H9 (cell line): ENCODE results near the gene ACP2. TPM values are rescaled to one million over a fixed set of nuclear protein-coding genes. Genes with fewer than 3 reads are reported as not detected.

ENCODE experiments used
- DNase-seq: peaks from one replicate; pipeline ENCODE4 v3.0.0-alpha.2; 2017
- H2AFZ ChIP-seq: one replicate; pipeline ENCODE4 v1.6.1; 2013; ENCODE audit warnings: mild to moderate bottlenecking, low read length, control low read depth, moderate library complexity
- H2AK5ac ChIP-seq: 2 replicates; pipeline ENCODE4 v1.6.1; 2013; ENCODE audit warnings: low read length, control low read depth, mixed read lengths; ENCODE audit not compliant: insufficient read length
- H2BK120ac ChIP-seq: one replicate; pipeline ENCODE4 v1.6.1; 2013; ENCODE audit warnings: low read depth, mild to moderate bottlenecking, low read length, control low read depth, inconsistent platforms; ENCODE audit not compliant: poor library complexity, severe bottlenecking
- H2BK12ac ChIP-seq: 2 replicates; pipeline ENCODE4 v1.6.1; 2013; ENCODE audit warnings: low read length, control low read depth, mixed read lengths, low read depth; ENCODE audit not compliant: insufficient read length
- H2BK15ac ChIP-seq: 2 replicates; pipeline ENCODE4 v1.6.1; 2013; ENCODE audit warnings: low read depth, low read length, control low read depth
- H2BK20ac ChIP-seq: one replicate; pipeline ENCODE4 v1.6.1; 2013; ENCODE audit warnings: low read depth, mild to moderate bottlenecking, low read length, control low read depth, inconsistent platforms; ENCODE audit not compliant: poor library complexity, severe bottlenecking
- H2BK5ac ChIP-seq: 2 replicates; pipeline ENCODE4 v1.6.1; 2013; ENCODE audit warnings: low read length, control low read depth, mixed read lengths; ENCODE audit not compliant: insufficient read length
- H3K14ac ChIP-seq: 2 replicates; pipeline ENCODE4 v1.6.1; 2013; ENCODE audit warnings: low read length, control low read depth; ENCODE audit not compliant: insufficient read depth
- H3K18ac ChIP-seq: 2 replicates; pipeline ENCODE4 v1.6.1; 2013; ENCODE audit warnings: low read depth, mild to moderate bottlenecking, mixed read lengths, low read length, control low read depth; ENCODE audit not compliant: insufficient read length
- H3K23ac ChIP-seq: 2 replicates; pipeline ENCODE4 v1.6.1; 2013; ENCODE audit warnings: low read length, control low read depth, mixed read lengths, low read depth; ENCODE audit not compliant: insufficient read length
- H3K23me2 ChIP-seq: 2 replicates; pipeline ENCODE4 v1.6.1; 2013; ENCODE audit warnings: low read depth, mild to moderate bottlenecking, mixed read lengths, low read length, control low read depth; ENCODE audit not compliant: insufficient read length, poor library complexity, severe bottlenecking
- H3K27ac ChIP-seq: 2 replicates; pipeline ENCODE4 v1.5.1; 2013; ENCODE audit warnings: low read length, control low read depth, mixed read lengths, low read depth; ENCODE audit not compliant: insufficient read length
- H3K27me3 ChIP-seq: 2 replicates; pipeline ENCODE4 v1.6.1; 2013; ENCODE audit warnings: low read length, control low read depth, inconsistent platforms; ENCODE audit not compliant: insufficient read depth
- H3K4ac ChIP-seq: 2 replicates; pipeline ENCODE4 v1.6.1; 2013; ENCODE audit warnings: low read depth, mild to moderate bottlenecking, control low read depth, inconsistent platforms, low read length, moderate library complexity
- H3K4me1 ChIP-seq: 2 replicates; pipeline ENCODE4 v1.6.1; 2013; ENCODE audit warnings: low read length, control low read depth, inconsistent platforms; ENCODE audit not compliant: insufficient read depth
- H3K4me2 ChIP-seq: 2 replicates; pipeline ENCODE4 v1.6.1; 2013; ENCODE audit warnings: low read length, control low read depth, mixed read lengths; ENCODE audit not compliant: insufficient read length, insufficient read depth
- H3K56ac ChIP-seq: 2 replicates; pipeline ENCODE4 v1.6.1; 2013; ENCODE audit warnings: low read depth, mild to moderate bottlenecking, mixed read lengths, low read length, control low read depth; ENCODE audit not compliant: insufficient read length
- H3K79me1 ChIP-seq: 2 replicates; pipeline ENCODE4 v1.6.1; 2013; ENCODE audit warnings: low read depth, mild to moderate bottlenecking, moderate library complexity, low read length, control low read depth, inconsistent platforms; ENCODE audit not compliant: insufficient read depth, poor library complexity, severe bottlenecking
- H3K79me2 ChIP-seq: 2 replicates; pipeline ENCODE4 v1.6.1; 2013; ENCODE audit warnings: low read length, control low read depth, inconsistent platforms; ENCODE audit not compliant: insufficient read depth
- H3K9ac ChIP-seq: 2 replicates; pipeline ENCODE4 v1.6.1; 2013; ENCODE audit warnings: low read length, control low read depth, mixed read lengths; ENCODE audit not compliant: insufficient read length; ENCODE audit errors: extremely low read depth
- H3K9me3 ChIP-seq: one replicate; pipeline ENCODE4 v1.6.1; 2013; ENCODE audit warnings: low read depth, low read length, inconsistent platforms; ENCODE audit not compliant: control insufficient read depth
- H3T11ph ChIP-seq: one replicate; pipeline ENCODE4 v1.6.1; 2013; ENCODE audit warnings: mild to moderate bottlenecking, low read length, control low read depth, inconsistent platforms
- H4K20me1 ChIP-seq: one replicate; pipeline ENCODE4 v1.6.1; 2013; ENCODE audit not compliant: control insufficient read depth, insufficient read length, insufficient read depth
- H4K5ac ChIP-seq: 2 replicates; pipeline ENCODE4 v1.6.1; 2013; ENCODE audit warnings: low read depth, mild to moderate bottlenecking, mixed read lengths, low read length, control low read depth; ENCODE audit not compliant: insufficient read length
- H4K8ac ChIP-seq: replicated peaks from 2 replicates; pipeline ENCODE4 v1.6.1; 2013; ENCODE audit warnings: low read length, control low read depth, mixed read lengths, low read depth; ENCODE audit not compliant: insufficient read length
- H4K91ac ChIP-seq: 2 replicates; pipeline ENCODE4 v1.6.1; 2013; ENCODE audit warnings: low read depth, mild to moderate bottlenecking, moderate library complexity, mixed read lengths, low read length, control low read depth; ENCODE audit not compliant: insufficient read length
- H3K27ac Mint-ChIP-seq, 3 experiments: 2 replicates in 2 of 3; 3 replicates in 1 of 3; pipeline ENCODE4 v1.8.0; 2020 to 2021; ENCODE audit warnings: mixed read lengths in 3 of 3, mild to moderate bottlenecking in 1 of 3, moderate library complexity in 1 of 3
- H3K27me3 Mint-ChIP-seq: 2 replicates; pipeline ENCODE4 v1.8.0; 2021; ENCODE audit warnings: low read depth, mild to moderate bottlenecking, moderate library complexity, mixed read lengths
- H3K36me3 Mint-ChIP-seq, 3 experiments: 2 replicates in 2 of 3; 3 replicates in 1 of 3; pipeline ENCODE4 v1.8.0; 2020 to 2021; ENCODE audit warnings: low read depth in 3 of 3, mixed read lengths in 3 of 3; ENCODE audit not compliant: insufficient read depth in 1 of 3
- H3K4me1 Mint-ChIP-seq, 2 experiments: 2 replicates each; pipeline ENCODE4 v1.8.0; 2020; ENCODE audit warnings: mixed read lengths in 2 of 2
- H3K4me3 Mint-ChIP-seq, 2 experiments: 2 replicates in 1 of 2; 3 replicates in 1 of 2; pipeline ENCODE4 v1.8.0; 2020 to 2021; ENCODE audit warnings: mild to moderate bottlenecking in 2 of 2, mixed read lengths in 2 of 2, moderate library complexity in 1 of 2
- H3K9me3 Mint-ChIP-seq, 2 experiments: 2 replicates in 1 of 2; 3 replicates in 1 of 2; pipeline ENCODE4 v1.8.0; 2020; ENCODE audit warnings: mild to moderate bottlenecking in 2 of 2, mixed read lengths in 2 of 2, moderate library complexity in 1 of 2
- WGBS: extraction: QIAGEN DNeasy Blood & Tissue Kit; methylation state at CpG from one replicate; pipeline ENCODE4 v1.1.7; 2013; ENCODE audit warnings: missing lambda C conversion rate, low lambda C conversion rate, mixed read lengths; ENCODE audit not compliant: insufficient read length; ENCODE audit errors: extremely low coverage; 5-methylcytosine and 5-hydroxymethylcytosine counted together
- total RNA-seq: library from RNA; stranded (reverse); gene quantifications from 2 replicates; pipeline ENCODE4 v1.2.1, GENCODE V29; 2021
- TF ChIP-seq, protein P1 (sequence below): fragments of 200-600 bp; sonication (generic); conservative IDR thresholded peaks from 3 replicates; pipeline ENCODE4 v1.8.0; 2021; ENCODE audit warnings: antibody characterized with exemption, mild to moderate bottlenecking

ACP2 gene
- total RNA-seq, 1 experiment from 2014 or later, result 29.5 TPM

DNA sequence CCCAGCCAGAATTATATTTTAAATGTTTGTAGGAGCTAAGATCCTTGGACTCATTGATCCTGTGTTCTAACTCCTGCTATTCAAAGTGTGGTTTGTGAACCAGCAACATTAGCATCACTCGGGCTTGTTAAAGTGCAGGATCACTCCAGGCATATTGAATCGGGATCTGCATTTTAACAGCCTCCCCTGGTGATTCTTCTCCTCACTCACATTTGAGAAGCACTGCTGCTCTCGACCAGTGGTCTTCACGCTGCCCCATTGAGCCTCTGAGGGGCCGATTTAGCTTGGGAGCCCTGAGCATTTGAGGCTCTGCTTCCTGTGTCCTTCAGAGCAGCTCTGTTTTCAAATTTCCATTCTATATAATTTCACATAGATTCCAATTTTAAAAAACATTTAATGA is 32.2 kb upstream of the ACP2 start:
- Histone ChIP-seq H3K56ac (no peak overlapping the region), H4K8ac (no peak overlapping the region), H4K91ac (no peak overlapping the region), H2BK20ac (no peak overlapping the region), H3K79me2 (no peaks in the 10 kb centered on the region), H3K4me1 (no peaks in the 10 kb centered on the region), H3K14ac (no peak overlapping the region), H2BK5ac (no peak overlapping the region), H4K5ac (no peak overlapping the region), H3K27me3 (no peaks in the 10 kb centered on the region), H3K23me2 (no peaks in the 10 kb centered on the region), H3K9ac (no peak overlapping the region), H2AFZ (no peak overlapping the region), H3K23ac (no peak overlapping the region), H3K4me2 (no peak overlapping the region), H3K9me3 (no peaks in the 10 kb centered on the region), H3K4ac (no peak overlapping the region), H2BK15ac (no peak overlapping the region), H2BK12ac (no peak overlapping the region), H3K79me1 (no peaks in the 10 kb centered on the region), H3K27ac (no peak overlapping the region), H4K20me1 (no peaks in the 10 kb centered on the region), H2BK120ac (no peak overlapping the region), H3K18ac (no peak overlapping the region), H2AK5ac (no peak overlapping the region), H3T11ph (no peak overlapping the region)
- Mint-ChIP-seq H3K4me3 (peak overlapping the region in 1 of 2 experiments; percentile 19; a peak in 1 of 5 replicates), H3K9me3 (no peaks in the 10 kb centered on the region), H3K27me3 (no peaks in the 10 kb centered on the region), H3K4me1 (peaks cover 2 to 19% of the 10 kb centered on the region in 2 experiments; a peak in 3 of 4 replicates), H3K27ac (peak overlapping the region in 2 of 3 experiments; percentile 62 to 75; a peak in 6 of 7 replicates), H3K36me3 (peaks cover 39 to 83% (median 74%) of the 10 kb centered on the region in 3 experiments; a peak in 6 of 7 replicates)
- TF ChIP-seq, protein P1, sequence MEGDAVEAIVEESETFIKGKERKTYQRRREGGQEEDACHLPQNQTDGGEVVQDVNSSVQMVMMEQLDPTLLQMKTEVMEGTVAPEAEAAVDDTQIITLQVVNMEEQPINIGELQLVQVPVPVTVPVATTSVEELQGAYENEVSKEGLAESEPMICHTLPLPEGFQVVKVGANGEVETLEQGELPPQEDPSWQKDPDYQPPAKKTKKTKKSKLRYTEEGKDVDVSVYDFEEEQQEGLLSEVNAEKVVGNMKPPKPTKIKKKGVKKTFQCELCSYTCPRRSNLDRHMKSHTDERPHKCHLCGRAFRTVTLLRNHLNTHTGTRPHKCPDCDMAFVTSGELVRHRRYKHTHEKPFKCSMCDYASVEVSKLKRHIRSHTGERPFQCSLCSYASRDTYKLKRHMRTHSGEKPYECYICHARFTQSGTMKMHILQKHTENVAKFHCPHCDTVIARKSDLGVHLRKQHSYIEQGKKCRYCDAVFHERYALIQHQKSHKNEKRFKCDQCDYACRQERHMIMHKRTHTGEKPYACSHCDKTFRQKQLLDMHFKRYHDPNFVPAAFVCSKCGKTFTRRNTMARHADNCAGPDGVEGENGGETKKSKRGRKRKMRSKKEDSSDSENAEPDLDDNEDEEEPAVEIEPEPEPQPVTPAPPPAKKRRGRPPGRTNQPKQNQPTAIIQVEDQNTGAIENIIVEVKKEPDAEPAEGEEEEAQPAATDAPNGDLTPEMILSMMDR, result no peak
- no peak for DNase-seq
- WGBS, result no CpG with 5 or more reads among the region's 5 CpGs
